IMR-90 (cell line): ENCODE results near the gene DYRK1A. TPM values are rescaled to one million over a fixed set of nuclear protein-coding genes. Genes with fewer than 3 reads are reported as not detected.

ENCODE experiments used
- ATAC-seq: fragments of 200-7000 bp; cut with Tn5 transposase; 2 replicates; pipeline ENCODE4 v1.9.1; 2020; ENCODE audit warnings: low read depth, mild to moderate bottlenecking, moderate library complexity
- BruUV-seq: library from RNA; stranded (reverse); fragments of 400-500 nt; replicated peaks from 2 replicates; lab custom pipeline; 2021; lab: Mats Ljungman, UMichigan
- CTCF ChIA-PET: fragments of 300-600 bp; formaldehyde crosslinking; extraction: SDS; loops from one replicate; lab custom pipeline; 2021; ENCODE audit warnings: antibody characterized with exemption; lab: Yijun Ruan, JAX
- POLR2A ChIA-PET: fragments of 300-600 bp; sonication (Branson Sonifier 250); formaldehyde crosslinking; loops from one replicate; lab custom pipeline; 2022; ENCODE audit warnings: antibody characterized with exemption; ENCODE audit not compliant: unreplicated experiment; lab: Charles Lee
- DNase-seq: peaks from one replicate; pipeline ENCODE4 v3.0.0; 2013
- H2AFZ ChIP-seq: replicated peaks from 2 replicates; pipeline ENCODE3; 2013; ENCODE audit warnings: low read length, mild to moderate bottlenecking; ENCODE audit not compliant: poor library complexity
- H2AK5ac ChIP-seq: 2 replicates; pipeline ENCODE4 v1.6.1; 2013; ENCODE audit warnings: low read depth, low read length, inconsistent platforms
- H2AK9ac ChIP-seq: replicated peaks from 2 replicates; pipeline ENCODE3; 2013; ENCODE audit warnings: mild to moderate bottlenecking, low read depth, low read length, moderate library complexity; ENCODE audit not compliant: poor library complexity
- H2BK120ac ChIP-seq: 2 replicates; pipeline ENCODE4 v1.6.1; 2013; ENCODE audit warnings: low read depth, low read length, inconsistent platforms
- H2BK15ac ChIP-seq: 3 replicates; pipeline ENCODE4 v1.6.1; 2013; ENCODE audit warnings: low read depth, low read length, inconsistent platforms
- H2BK20ac ChIP-seq: 2 replicates; pipeline ENCODE4 v1.6.1; 2013; ENCODE audit warnings: low read depth, mild to moderate bottlenecking, inconsistent platforms, low read length, moderate library complexity
- H2BK5ac ChIP-seq: 2 replicates; pipeline ENCODE4 v1.6.1; 2013; ENCODE audit warnings: mild to moderate bottlenecking, low read depth, low read length, inconsistent platforms; ENCODE audit not compliant: poor library complexity, severe bottlenecking
- H3K14ac ChIP-seq: replicated peaks from 2 replicates; pipeline ENCODE4 v1.6.1; 2013; ENCODE audit warnings: low read depth, low read length, inconsistent platforms
- H3K18ac ChIP-seq: 2 replicates; pipeline ENCODE4 v1.6.1; 2013; ENCODE audit warnings: low read depth, low read length, control low read depth
- H3K23ac ChIP-seq: 2 replicates; pipeline ENCODE4 v1.6.1; 2013; ENCODE audit warnings: low read depth, low read length, inconsistent platforms
- H3K27ac ChIP-seq: 2 replicates; pipeline ENCODE4 v1.5.1; 2013; ENCODE audit warnings: mild to moderate bottlenecking, control low read depth, low read length; ENCODE audit not compliant: insufficient read depth
- H3K27me3 ChIP-seq: 2 replicates; pipeline ENCODE4 v1.6.1; 2013; ENCODE audit warnings: low read length; ENCODE audit not compliant: control insufficient read depth, insufficient read depth
- H3K36me3 ChIP-seq: 2 replicates; pipeline ENCODE4 v1.6.1; 2013; ENCODE audit warnings: low read length, mixed read lengths; ENCODE audit not compliant: control insufficient read depth, insufficient read depth
- H3K4ac ChIP-seq: 2 replicates; pipeline ENCODE4 v1.6.1; 2013; ENCODE audit warnings: low read depth, low read length, inconsistent platforms
- H3K4me1 ChIP-seq: 2 replicates; pipeline ENCODE4 v1.6.1; 2013; ENCODE audit warnings: low read length, mixed read lengths; ENCODE audit not compliant: control insufficient read depth, insufficient read depth
- H3K4me2 ChIP-seq: 2 replicates; pipeline ENCODE4 v1.6.1; 2013; ENCODE audit warnings: low read depth, mild to moderate bottlenecking, control low read depth, low read length, moderate library complexity
- H3K4me3 ChIP-seq: 2 replicates; pipeline ENCODE4 v1.5.1; 2013; ENCODE audit warnings: low read depth, mild to moderate bottlenecking, control low read depth, low read length, moderate library complexity; ENCODE audit not compliant: insufficient read depth
- H3K56ac ChIP-seq: 2 replicates; pipeline ENCODE4 v1.6.1; 2013; ENCODE audit warnings: low read length, inconsistent platforms; ENCODE audit not compliant: insufficient read depth; ENCODE audit errors: extremely low read depth
- H3K79me1 ChIP-seq, 2 experiments: 2 replicates each; pipeline ENCODE4 v1.6.1; 2013; ENCODE audit warnings: low read length in 2 of 2, inconsistent platforms in 1 of 2, low read depth in 1 of 2
- H3K9ac ChIP-seq: 2 replicates; pipeline ENCODE4 v1.6.1; 2013; ENCODE audit warnings: low read depth, low read length, control low read depth
- H3K9me1 ChIP-seq: 2 replicates; pipeline ENCODE4 v1.6.1; 2013; ENCODE audit warnings: low read length, inconsistent platforms; ENCODE audit not compliant: insufficient read depth
- H3K9me3 ChIP-seq: 2 replicates; pipeline ENCODE4 v1.6.1; 2013; ENCODE audit warnings: low read length; ENCODE audit not compliant: control insufficient read depth, insufficient read depth
- H4K20me1 ChIP-seq: 2 replicates; pipeline ENCODE4 v1.6.1; 2013; ENCODE audit warnings: low read length, inconsistent platforms; ENCODE audit not compliant: insufficient read depth
- H4K5ac ChIP-seq: 2 replicates; pipeline ENCODE4 v1.6.1; 2013; ENCODE audit warnings: mild to moderate bottlenecking, low read depth, low read length, control low read depth
- H4K8ac ChIP-seq, 2 experiments: 2 replicates each; pipeline ENCODE4 v1.6.1; 2013; ENCODE audit warnings: low read depth in 2 of 2, low read length in 2 of 2, control low read depth in 1 of 2, inconsistent platforms in 1 of 2
- H4K91ac ChIP-seq: 2 replicates; pipeline ENCODE4 v1.6.1; 2013; ENCODE audit warnings: low read depth, low read length, inconsistent platforms; ENCODE audit not compliant: insufficient read depth
- BHLHE40 ChIP-seq: fragments of 150-350 bp; IDR thresholded peaks from 2 replicates; pipeline ENCODE4 v1.6.1; 2016; ENCODE audit warnings: mild to moderate bottlenecking, low read depth, low read length
- CEBPB ChIP-seq: IDR thresholded peaks from 2 replicates; pipeline ENCODE4 v1.6.1; 2012; ENCODE audit warnings: low read depth, low read length, improper control_type of control experiment
- CHD1 ChIP-seq: IDR thresholded peaks from 2 replicates; pipeline ENCODE4 v1.6.1; 2012; ENCODE audit warnings: low read depth, low read length, improper control_type of control experiment
- FOS ChIP-seq: fragments of 150-350 bp; IDR thresholded peaks from 2 replicates; pipeline ENCODE4 v1.6.1; 2016; ENCODE audit warnings: low read depth, low read length
- MAFK ChIP-seq: IDR thresholded peaks from 2 replicates; pipeline ENCODE4 v1.6.1; 2012; ENCODE audit warnings: low read depth, low read length, improper control_type of control experiment
- MAZ ChIP-seq: IDR thresholded peaks from 2 replicates; pipeline ENCODE4 v1.6.1; 2012; ENCODE audit warnings: low read depth, mild to moderate bottlenecking, low read length, improper control_type of control experiment, moderate library complexity, borderline replicate concordance
- MXI1 ChIP-seq: IDR thresholded peaks from 2 replicates; pipeline ENCODE4 v1.6.1; 2012; ENCODE audit warnings: low read depth, mild to moderate bottlenecking, low read length, moderate library complexity, borderline replicate concordance
- NFE2L2 ChIP-seq: fragments of 150-350 bp; IDR thresholded peaks from 2 replicates; pipeline ENCODE4 v1.6.1; 2016; ENCODE audit warnings: low read depth, mild to moderate bottlenecking, low read length
- POLR2A ChIP-seq: IDR thresholded peaks from 2 replicates; pipeline ENCODE4 v1.6.1; 2012; ENCODE audit warnings: mild to moderate bottlenecking, low read depth, low read length
- RAD21 ChIP-seq: IDR thresholded peaks from 2 replicates; pipeline ENCODE4 v1.6.1; 2012; ENCODE audit warnings: low read length, improper control_type of control experiment
- RCOR1 ChIP-seq: IDR thresholded peaks from 2 replicates; pipeline ENCODE4 v1.6.1; 2012; ENCODE audit warnings: mild to moderate bottlenecking, low read length, improper control_type of control experiment; ENCODE audit not compliant: insufficient replicate concordance
- RFX5 ChIP-seq: IDR thresholded peaks from 2 replicates; pipeline ENCODE4 v1.8.0; 2012; ENCODE audit warnings: low read depth, mild to moderate bottlenecking, low read length, moderate library complexity
- SMC3 ChIP-seq: fragments of 150-350 bp; IDR thresholded peaks from 2 replicates; pipeline ENCODE4 v1.6.1; 2016; ENCODE audit warnings: low read depth, mild to moderate bottlenecking, antibody characterized with exemption, low read length, moderate library complexity
- WGBS, 2 experiments: methylation state at CpG; one replicate each; pipeline versions ENCODE4 v1.1.5 to v1.1.7; 2013; ENCODE audit warnings: missing lambda C conversion rate in 2 of 2; ENCODE audit not compliant: insufficient read length in 1 of 2; ENCODE audit errors: extremely low coverage in 2 of 2; 5-methylcytosine and 5-hydroxymethylcytosine counted together
- dilution Hi-C: fragments of 300-500 bp; cut with HindIII; formaldehyde crosslinking; loops from one replicate; pipeline ENCODE4 v1.14.3; 2018; ENCODE audit warnings: low sequenced_read_pairs; ENCODE audit not compliant: unreplicated experiment
- in situ Hi-C: fragments of 300-500 bp; cut with MboI; formaldehyde crosslinking; loops from 3 replicates; pipeline ENCODE4 v1.14.3; 2019; ENCODE audit warnings: low sequenced_read_pairs, inconsistent platforms, mixed read lengths
- intact Hi-C: fragments of 100-400 bp; cut with micrococcal nuclease; formaldehyde crosslinking; loops from 2 replicates; pipeline ENCODE4 v1.10.0; 2022
- polyA plus RNA-seq, 3 experiments: library from polyadenylated mRNA; depleted of rRNA; stranded (reverse); fragments of >200 nt; gene quantifications; 2 replicates each; pipeline ENCODE4 v1.2.3, GENCODE V29; 2012; ENCODE audit warnings: low replicate concordance in 1 of 3
- total RNA-seq: library from RNA; depleted of rRNA; stranded (reverse); fragments of >200 nt; gene quantifications from 2 replicates; pipeline ENCODE4 v1.2.3, GENCODE V29; 2012
- TF ChIP-seq, protein P1 (sequence below): fragments of 150-350 bp; IDR thresholded peaks from 2 replicates; pipeline ENCODE4 v1.6.1; 2017; ENCODE audit warnings: mild to moderate bottlenecking, antibody characterized with exemption, low read length, low read depth
- TF ChIP-seq, protein P2 (sequence below): conservative IDR thresholded peaks from 2 replicates; pipeline ENCODE4 v1.5.1; 2012; ENCODE audit warnings: mild to moderate bottlenecking, low read depth, low read length, improper control_type of control experiment
- TF ChIP-seq, protein P3 (sequence below): fragments of 150-350 bp; IDR thresholded peaks from 2 replicates; pipeline ENCODE4 v1.6.1; 2016; ENCODE audit warnings: low read depth, mild to moderate bottlenecking, low read length, moderate library complexity, borderline replicate concordance

Gene DYRK1A
- total and polyA plus RNA-seq, 2 of the 4 experiments (the other 2 are of a cell fraction) = 18.6 to 50.5 TPM

DNA sequence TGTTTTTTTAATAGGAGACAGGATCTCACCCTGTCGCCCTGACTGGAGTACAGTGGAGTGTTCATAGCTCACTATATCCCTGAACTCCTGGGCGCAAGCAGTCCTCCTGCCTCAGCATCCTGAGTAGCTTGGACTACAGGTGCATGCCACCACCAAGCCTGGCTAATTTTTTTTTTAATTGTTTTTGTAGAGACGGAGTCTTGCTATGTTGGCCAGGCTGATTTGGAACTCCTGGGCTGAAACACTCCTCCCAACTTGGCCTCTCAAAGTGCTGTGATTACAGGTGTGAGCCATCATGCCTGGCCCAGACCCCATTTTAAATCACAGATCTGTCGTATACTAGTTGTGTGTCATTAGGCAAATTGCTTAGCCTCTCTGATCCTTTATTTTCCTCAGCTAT is 161.1 kb downstream of the DYRK1A start:
- no TSS peak for BruUV-seq
- no peak overlapping the region for H4K91ac ChIP-seq
- H3K56ac ChIP-seq = no peak overlapping the region
- peaks cover 8% of the 10 kb centered on the region; the same call in 1 of the 2 replicates for H3K27me3 ChIP-seq
- no peak overlapping the region for H2AK5ac ChIP-seq
- H3K36me3 ChIP-seq = no peaks in the 10 kb centered on the region
- H2AFZ ChIP-seq = no peak overlapping the region
- H4K8ac ChIP-seq = no peak overlapping the region
- no peak overlapping the region for H3K4ac ChIP-seq
- TF ChIP-seq BHLHE40 = no peak
- no peak for TF ChIP-seq CEBPB
- no peak for TF ChIP-seq CHD1
- TF ChIP-seq, protein P1, sequence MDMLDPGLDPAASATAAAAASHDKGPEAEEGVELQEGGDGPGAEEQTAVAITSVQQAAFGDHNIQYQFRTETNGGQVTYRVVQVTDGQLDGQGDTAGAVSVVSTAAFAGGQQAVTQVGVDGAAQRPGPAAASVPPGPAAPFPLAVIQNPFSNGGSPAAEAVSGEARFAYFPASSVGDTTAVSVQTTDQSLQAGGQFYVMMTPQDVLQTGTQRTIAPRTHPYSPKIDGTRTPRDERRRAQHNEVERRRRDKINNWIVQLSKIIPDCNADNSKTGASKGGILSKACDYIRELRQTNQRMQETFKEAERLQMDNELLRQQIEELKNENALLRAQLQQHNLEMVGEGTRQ = no peak
- TF ChIP-seq RAD21 = no peak
- TF ChIP-seq MXI1 = no peak
- no peak for TF ChIP-seq SMC3
- TF ChIP-seq NFE2L2 = no peak
- no peak for TF ChIP-seq RFX5
- TF ChIP-seq, protein P2, sequence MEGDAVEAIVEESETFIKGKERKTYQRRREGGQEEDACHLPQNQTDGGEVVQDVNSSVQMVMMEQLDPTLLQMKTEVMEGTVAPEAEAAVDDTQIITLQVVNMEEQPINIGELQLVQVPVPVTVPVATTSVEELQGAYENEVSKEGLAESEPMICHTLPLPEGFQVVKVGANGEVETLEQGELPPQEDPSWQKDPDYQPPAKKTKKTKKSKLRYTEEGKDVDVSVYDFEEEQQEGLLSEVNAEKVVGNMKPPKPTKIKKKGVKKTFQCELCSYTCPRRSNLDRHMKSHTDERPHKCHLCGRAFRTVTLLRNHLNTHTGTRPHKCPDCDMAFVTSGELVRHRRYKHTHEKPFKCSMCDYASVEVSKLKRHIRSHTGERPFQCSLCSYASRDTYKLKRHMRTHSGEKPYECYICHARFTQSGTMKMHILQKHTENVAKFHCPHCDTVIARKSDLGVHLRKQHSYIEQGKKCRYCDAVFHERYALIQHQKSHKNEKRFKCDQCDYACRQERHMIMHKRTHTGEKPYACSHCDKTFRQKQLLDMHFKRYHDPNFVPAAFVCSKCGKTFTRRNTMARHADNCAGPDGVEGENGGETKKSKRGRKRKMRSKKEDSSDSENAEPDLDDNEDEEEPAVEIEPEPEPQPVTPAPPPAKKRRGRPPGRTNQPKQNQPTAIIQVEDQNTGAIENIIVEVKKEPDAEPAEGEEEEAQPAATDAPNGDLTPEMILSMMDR = no peak
- TF ChIP-seq MAZ = no peak
- no peak for TF ChIP-seq FOS
- TF ChIP-seq, protein P3, sequence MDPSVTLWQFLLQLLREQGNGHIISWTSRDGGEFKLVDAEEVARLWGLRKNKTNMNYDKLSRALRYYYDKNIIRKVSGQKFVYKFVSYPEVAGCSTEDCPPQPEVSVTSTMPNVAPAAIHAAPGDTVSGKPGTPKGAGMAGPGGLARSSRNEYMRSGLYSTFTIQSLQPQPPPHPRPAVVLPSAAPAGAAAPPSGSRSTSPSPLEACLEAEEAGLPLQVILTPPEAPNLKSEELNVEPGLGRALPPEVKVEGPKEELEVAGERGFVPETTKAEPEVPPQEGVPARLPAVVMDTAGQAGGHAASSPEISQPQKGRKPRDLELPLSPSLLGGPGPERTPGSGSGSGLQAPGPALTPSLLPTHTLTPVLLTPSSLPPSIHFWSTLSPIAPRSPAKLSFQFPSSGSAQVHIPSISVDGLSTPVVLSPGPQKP = no peak
- TF ChIP-seq MAFK = no peak
- TF ChIP-seq POLR2A = no peak
- no peak for TF ChIP-seq RCOR1
- no peak overlapping the region for H2BK120ac ChIP-seq
- no peak overlapping the region for H2BK20ac ChIP-seq
- no CpG with 5 or more reads among the region's 4 CpGs for WGBS, 2 experiments
- no peaks in the 10 kb centered on the region for H3K79me1 ChIP-seq
- intact Hi-C loops (no loop called here), dilution Hi-C loops (no loop called here), in situ Hi-C loops (no loop called here)
- no peak overlapping the region for H3K4me3 ChIP-seq
- POLR2A ChIA-PET = no interaction called here
- H4K5ac ChIP-seq = no peak overlapping the region
- no peak overlapping the region for H3K14ac ChIP-seq
- H3K23ac ChIP-seq = no peak overlapping the region
- no peak overlapping the region for H2BK15ac ChIP-seq
- no peak overlapping the region for H3K4me2 ChIP-seq
- CTCF ChIA-PET = interaction anchor here (0.6 to 0.7 kb wide), 2 partner anchors 56 to 97 kb away, joined by 4 read pairs; no protein-coding TSS in a partner anchor
- no peak overlapping the region for H3K27ac ChIP-seq
- H2AK9ac ChIP-seq = no peak overlapping the region
- no peaks in the 10 kb centered on the region for H4K20me1 ChIP-seq
- no peaks in the 10 kb centered on the region for H3K9me3 ChIP-seq
- H3K9me1 ChIP-seq = 0 out of 2 replicates have a peak, but pooled peaks cover 3% of the 10 kb centered on the region
- ATAC-seq (no peak), DNase-seq (no peak)
- H3K18ac ChIP-seq = no peak overlapping the region
- no peak overlapping the region for H3K9ac ChIP-seq
- H2BK5ac ChIP-seq = no peak overlapping the region
- H3K4me1 ChIP-seq = 0 out of 2 replicates have a peak, but pooled peaks cover 2% of the 10 kb centered on the region
